ENCODE data around the gene PDZD2.

DNA sequence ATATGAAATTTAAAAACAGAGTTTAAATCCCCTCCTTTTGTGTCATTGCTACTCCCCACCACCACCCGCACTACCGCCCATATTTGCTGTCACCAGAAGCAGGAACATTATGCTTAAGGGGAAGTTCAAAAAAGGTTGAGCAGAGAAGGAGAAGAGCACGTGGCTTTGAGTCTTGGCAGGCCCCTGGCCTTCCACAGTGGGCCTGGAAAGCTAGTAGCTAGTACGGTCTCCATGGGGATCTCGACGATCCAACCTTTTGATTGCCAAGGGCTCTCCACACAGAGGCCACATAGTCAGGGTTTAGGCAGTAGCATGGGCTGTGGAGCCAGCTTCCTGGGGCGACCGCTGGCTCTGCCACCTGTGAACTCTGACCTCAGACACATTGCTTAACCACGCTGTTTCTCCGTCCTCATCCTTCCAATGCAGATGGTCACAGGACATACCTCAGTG lies 445.1 kb downstream of the PDZD2 start:
- TF ChIP-seq CTCF (conservative IDR thresholded peaks at IDR 0.05; ENCODE audit: low read length) = no peak
- TF ChIP-seq EZH2phosphoT487 (IDR thresholded peaks at IDR 0.05; ENCODE audit: borderline replicate concordance) = no peak

Data from Loucy (cell line).